ENCODE measurements around the gene GPANK1.

Gene GPANK1

DNA sequence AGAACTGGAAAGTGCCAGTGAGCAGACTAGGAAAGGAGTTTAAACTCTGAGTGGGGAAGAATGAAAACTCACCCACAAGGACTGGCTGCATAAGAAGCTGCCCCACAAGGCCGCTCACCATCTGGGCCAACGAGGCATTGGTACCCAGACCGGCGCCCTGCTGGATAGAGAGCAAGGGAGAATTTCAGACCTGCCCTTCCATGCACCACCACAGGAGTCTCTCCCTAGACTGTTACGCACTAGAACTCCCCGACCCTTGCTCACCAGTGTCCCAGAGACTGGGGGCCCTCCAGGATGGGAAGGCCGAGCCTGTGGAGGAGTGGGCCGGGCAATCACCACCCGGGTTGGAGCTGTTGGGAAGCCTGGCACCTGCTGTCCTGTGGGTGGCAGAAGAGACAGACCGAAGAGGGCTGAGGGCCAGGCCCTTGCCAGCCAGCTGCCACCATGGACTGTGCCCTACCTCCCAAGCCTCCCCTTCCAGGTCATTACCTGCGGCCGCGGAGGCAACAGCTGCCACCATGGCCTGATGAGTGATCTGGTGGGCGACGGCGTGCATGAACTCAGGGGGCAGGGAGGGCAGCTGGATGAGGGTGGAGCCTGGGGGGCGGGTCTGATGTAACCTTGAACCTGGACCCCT is 20.9 kb downstream of the GPANK1 start:
- FAIRE-seq (no peak), DNase-seq (ENCODE audit: insufficient read length, low spot score) (no peak)
- no peak for TF ChIP-seq POU2F2 (IDR thresholded peaks at IDR 0.05; ENCODE audit: low read depth, low read length)
- no peak for TF ChIP-seq SPI1 (IDR thresholded peaks at IDR 0.05; ENCODE audit: low read depth, low read length)
- TF ChIP-seq POLR2AphosphoS5 (IDR thresholded peaks at IDR 0.05; ENCODE audit: low read depth, low read length) = no peak
- no peak for TF ChIP-seq TAF1 (IDR thresholded peaks at IDR 0.05; ENCODE audit: low read depth, low read length)
- TF ChIP-seq PAX5 (IDR thresholded peaks at IDR 0.05; ENCODE audit: insufficient read depth, low read length, severe bottlenecking) = no peak
- no peak for TF ChIP-seq POLR2A (IDR thresholded peaks at IDR 0.05; ENCODE audit: low read depth, low read length)

DNA sequence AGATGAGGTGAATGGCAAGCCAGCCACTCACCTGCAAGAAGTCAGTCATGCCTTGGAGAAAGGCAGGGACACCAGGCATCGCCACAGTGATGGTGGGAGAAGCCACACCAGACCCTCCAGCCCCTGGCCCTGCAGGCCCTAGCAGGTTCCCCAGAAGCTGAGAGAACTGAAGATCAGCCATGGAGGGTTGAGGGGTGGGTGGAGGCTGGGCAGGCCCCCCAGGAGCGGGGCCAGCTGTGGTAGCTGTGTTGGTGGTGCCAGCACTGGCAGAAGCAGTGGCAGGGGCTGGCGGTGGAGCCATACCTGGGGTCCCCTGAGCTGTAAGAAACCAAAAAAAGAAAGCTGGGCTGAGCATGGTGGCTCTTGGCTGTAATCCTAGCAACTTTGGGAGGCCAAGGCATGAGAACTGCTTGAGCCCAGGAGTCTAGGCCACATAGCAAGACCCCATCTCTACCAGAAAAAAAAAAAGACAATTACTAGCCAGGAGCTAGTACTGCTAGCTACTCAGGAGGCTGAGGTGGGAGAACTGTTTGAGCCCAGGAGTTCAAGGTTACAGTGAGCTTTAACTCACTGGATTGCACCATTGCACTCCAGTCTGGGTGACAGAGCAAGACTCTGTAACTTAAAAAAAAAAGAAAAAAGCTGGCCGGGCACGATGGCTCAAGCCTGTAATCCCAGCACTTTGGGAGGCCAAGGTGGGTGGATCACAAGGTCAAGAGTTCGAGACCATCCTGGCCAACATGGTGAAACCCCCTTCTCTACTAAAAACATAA is 21.8 kb downstream of the GPANK1 start:
- TF ChIP-seq SPI1 (IDR thresholded peaks at IDR 0.05; ENCODE audit: low read depth, low read length) = no peak
- no peak for TF ChIP-seq POLR2A (IDR thresholded peaks at IDR 0.05; ENCODE audit: low read depth, low read length)
- TF ChIP-seq POLR2AphosphoS5 (IDR thresholded peaks at IDR 0.05; ENCODE audit: low read depth, low read length) = no peak
- FAIRE-seq (no peak), DNase-seq (ENCODE audit: insufficient read length, low spot score) (no peak)

DNA sequence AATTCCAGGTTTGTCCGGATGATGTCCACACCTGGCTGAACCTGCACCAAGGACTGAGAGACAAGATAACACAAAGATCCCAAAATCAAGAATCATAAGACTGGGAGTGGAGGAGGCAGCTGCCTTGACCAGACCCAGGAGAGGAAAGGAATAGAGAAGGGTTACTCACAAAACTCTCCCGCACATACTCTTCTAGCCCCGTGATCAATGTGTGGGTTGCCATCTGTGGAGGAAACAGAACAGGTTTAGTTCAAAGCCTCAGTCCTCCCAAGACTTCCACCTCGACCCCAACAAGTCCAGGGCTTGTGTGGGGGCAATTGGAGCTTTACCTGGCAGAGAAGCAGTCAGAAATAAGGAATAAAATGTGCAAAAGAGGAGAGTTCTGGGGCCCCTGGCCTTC is 23.4 kb downstream of the GPANK1 start:
- TF ChIP-seq POLR2AphosphoS5 (IDR thresholded peaks at IDR 0.05; ENCODE audit: low read depth, low read length) (no peak), PAX5 (IDR thresholded peaks at IDR 0.05; ENCODE audit: insufficient read depth, low read length, severe bottlenecking) (no peak), POLR2A (IDR thresholded peaks at IDR 0.05; ENCODE audit: low read depth, low read length) (no peak), POU2F2 (IDR thresholded peaks at IDR 0.05; ENCODE audit: low read depth, low read length) (no peak), TAF1 (IDR thresholded peaks at IDR 0.05; ENCODE audit: low read depth, low read length) (no peak), SPI1 (IDR thresholded peaks at IDR 0.05; ENCODE audit: low read depth, low read length) (no peak)
- DNase-seq (ENCODE audit: insufficient read length, low spot score) (no peak), FAIRE-seq (no peak)

DNA sequence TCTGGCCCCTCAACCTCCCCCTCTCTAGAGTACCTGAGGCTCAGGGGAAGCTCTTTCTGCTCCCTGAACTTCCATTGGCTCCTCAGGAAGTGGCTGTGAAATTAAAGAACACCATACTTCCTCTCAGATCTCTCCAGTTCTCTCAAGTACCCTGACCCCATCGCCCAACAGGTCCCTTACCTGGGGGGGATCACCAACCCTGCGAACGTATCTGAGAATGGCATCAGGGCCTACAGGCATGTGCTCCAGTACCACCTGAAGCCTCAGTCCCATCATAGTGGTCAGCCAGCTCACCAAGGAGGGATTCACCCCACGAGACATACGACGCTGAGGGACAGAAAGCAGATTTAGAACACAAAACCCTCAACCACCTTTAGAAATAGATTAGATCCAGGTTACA is 24.2 kb downstream of the GPANK1 start:
- DNase-seq (ENCODE audit: insufficient read length, low spot score) = no peak
- FAIRE-seq = no peak
- TF ChIP-seq PAX5 (IDR thresholded peaks at IDR 0.05; ENCODE audit: insufficient read depth, low read length, severe bottlenecking) (no peak), POLR2AphosphoS5 (IDR thresholded peaks at IDR 0.05; ENCODE audit: low read depth, low read length) (no peak), SPI1 (IDR thresholded peaks at IDR 0.05; ENCODE audit: low read depth, low read length) (no peak), POLR2A (IDR thresholded peaks at IDR 0.05; ENCODE audit: low read depth, low read length) (no peak), TAF1 (IDR thresholded peaks at IDR 0.05; ENCODE audit: low read depth, low read length) (no peak), POU2F2 (IDR thresholded peaks at IDR 0.05; ENCODE audit: low read depth, low read length) (no peak)

DNA sequence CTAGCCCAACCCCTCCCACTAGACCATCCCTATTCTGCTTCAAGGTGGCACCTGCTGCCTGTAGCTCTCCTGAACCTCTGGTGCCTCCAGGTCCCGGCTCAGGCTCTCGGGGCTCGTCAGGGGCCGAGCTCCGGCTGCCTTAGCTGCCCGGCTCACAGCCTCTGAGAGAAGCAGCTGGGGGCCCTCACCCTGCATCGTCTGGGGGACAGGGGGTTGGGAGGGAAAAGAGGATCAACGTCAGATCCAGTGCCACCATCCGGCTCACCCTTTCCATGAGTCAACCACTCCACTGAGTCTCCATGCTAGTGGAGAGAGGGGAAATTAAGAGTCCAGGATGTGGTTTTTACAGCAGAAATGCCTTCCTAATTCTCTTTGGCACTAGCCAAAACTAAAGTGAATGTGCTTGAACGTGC is 25.3 kb downstream of the GPANK1 start:
- FAIRE-seq = no peak
- DNase-seq (ENCODE audit: insufficient read length, low spot score) = no peak
- TF ChIP-seq PAX5 (IDR thresholded peaks at IDR 0.05; ENCODE audit: insufficient read depth, low read length, severe bottlenecking) (no peak), POLR2A (IDR thresholded peaks at IDR 0.05; ENCODE audit: low read depth, low read length) (no peak; the same call in 1 of the 2 replicates), TAF1 (IDR thresholded peaks at IDR 0.05; ENCODE audit: low read depth, low read length) (no peak), SPI1 (IDR thresholded peaks at IDR 0.05; ENCODE audit: low read depth, low read length) (no peak), POU2F2 (IDR thresholded peaks at IDR 0.05; ENCODE audit: low read depth, low read length) (no peak), POLR2AphosphoS5 (IDR thresholded peaks at IDR 0.05; ENCODE audit: low read depth, low read length) (no peak)

DNA sequence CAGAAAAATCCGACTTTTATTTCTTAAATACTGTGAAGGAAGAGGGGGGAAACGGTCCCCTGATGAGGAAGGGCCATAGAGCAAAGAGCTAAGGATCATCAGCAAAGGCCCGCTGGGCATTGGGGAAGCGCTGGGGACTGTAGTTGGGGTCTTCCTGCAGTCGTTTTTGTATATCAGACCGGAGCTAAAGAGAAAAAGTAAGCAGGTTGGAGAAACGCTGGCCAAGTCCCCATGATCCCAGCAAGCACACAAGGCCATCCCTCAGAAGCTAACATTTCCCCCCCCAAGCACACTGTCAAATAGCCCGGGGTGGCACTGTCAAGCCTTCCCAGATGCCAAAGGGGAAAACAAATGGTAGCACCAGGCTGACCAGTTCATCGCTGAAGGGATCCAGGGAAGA is 25.8 kb downstream of the GPANK1 start:
- FAIRE-seq (no peak), DNase-seq (ENCODE audit: insufficient read length, low spot score) (no peak)
- peak; percentile 22; the same call in 1 of the 2 replicates for TF ChIP-seq POLR2AphosphoS5 (IDR thresholded peaks at IDR 0.05; ENCODE audit: low read depth, low read length)
- TF ChIP-seq TAF1 (IDR thresholded peaks at IDR 0.05; ENCODE audit: low read depth, low read length) = no peak
- TF ChIP-seq POU2F2 (IDR thresholded peaks at IDR 0.05; ENCODE audit: low read depth, low read length) = peak; percentile 25; the same call in 1 of the 2 replicates

DNA sequence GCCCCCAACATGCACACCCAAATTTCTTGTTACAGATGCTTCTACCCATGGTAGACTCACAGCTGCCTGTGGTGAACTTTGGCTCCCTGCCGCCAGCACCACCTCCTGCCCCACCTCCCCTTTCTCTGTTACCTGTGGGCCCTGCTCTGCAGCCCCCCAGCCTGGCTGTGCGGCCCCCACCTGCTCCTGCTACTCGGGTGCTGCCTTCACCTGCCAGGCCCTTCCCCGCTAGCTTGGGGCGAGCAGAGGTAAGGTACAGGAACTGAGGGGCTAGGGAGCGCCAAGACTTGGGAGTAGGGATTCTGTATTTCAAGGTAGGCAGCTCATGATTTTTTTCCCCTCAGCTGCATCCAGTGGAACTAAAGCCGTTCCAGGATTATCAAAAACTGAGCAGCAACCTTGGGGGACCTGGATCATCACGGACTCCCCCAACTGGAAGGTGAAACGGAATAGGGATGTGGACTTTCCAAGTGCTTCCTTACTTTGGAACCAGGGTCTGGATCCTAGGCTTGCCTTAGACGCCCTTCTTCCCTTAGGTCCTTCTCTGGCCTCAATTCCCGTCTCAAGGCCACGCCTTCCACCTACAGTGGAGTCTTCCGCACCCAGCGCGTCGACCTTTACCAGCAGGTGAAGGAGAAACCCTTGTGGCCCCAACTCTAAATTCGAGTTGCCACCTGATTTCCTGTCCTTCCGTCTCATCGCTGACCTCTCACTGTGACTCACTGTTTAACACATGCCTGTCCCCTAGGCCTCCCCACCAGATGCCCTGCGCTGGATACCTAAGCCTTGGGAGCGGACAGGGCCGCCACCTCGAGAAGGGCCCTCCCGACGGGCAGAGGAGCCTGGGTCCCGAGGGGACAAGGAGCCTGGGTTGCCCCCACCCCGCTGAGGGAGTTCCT is 27.9 kb downstream of the GPANK1 start:
- DNase-seq (ENCODE audit: insufficient read length, low spot score) = no peak
- TF ChIP-seq SPI1 (IDR thresholded peaks at IDR 0.05; ENCODE audit: low read depth, low read length) (no peak), TAF1 (IDR thresholded peaks at IDR 0.05; ENCODE audit: low read depth, low read length) (no peak), POLR2A (IDR thresholded peaks at IDR 0.05; ENCODE audit: low read depth, low read length) (no peak), PAX5 (IDR thresholded peaks at IDR 0.05; ENCODE audit: insufficient read depth, low read length, severe bottlenecking) (no peak), POU2F2 (IDR thresholded peaks at IDR 0.05; ENCODE audit: low read depth, low read length) (no peak), POLR2AphosphoS5 (IDR thresholded peaks at IDR 0.05; ENCODE audit: low read depth, low read length) (no peak)
- no peak for FAIRE-seq

DNA sequence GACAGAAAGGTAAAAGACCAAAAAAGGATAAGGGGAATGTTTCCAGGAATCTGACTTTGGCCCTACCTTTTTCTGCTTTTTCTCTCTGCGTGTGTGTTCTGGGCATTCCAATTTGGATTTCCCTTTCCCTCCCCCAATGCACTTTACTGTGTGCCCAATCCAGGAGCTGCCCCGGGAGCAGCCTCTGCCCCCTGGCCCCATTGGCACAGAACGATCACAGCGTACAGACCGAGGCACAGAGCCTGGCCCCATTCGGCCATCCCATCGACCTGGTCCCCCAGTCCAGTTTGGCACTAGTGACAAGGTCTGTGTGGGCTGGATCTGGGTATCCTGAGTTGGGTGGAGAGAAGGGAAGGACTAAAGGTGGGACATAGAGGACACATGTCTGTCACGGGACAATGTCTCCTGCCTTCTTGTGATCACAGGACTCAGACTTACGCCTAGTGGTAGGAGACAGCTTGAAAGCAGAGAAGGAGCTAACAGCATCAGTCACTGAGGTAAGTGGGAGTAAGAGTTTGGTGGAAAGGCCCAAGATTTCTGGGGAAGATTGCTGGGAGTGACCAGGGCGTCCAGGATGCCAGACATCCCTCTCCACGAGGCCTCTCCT is 29.7 kb downstream of the GPANK1 start:
- TF ChIP-seq PAX5 (IDR thresholded peaks at IDR 0.05; ENCODE audit: insufficient read depth, low read length, severe bottlenecking) (no peak), POU2F2 (IDR thresholded peaks at IDR 0.05; ENCODE audit: low read depth, low read length) (no peak), POLR2AphosphoS5 (IDR thresholded peaks at IDR 0.05; ENCODE audit: low read depth, low read length) (no peak), TAF1 (IDR thresholded peaks at IDR 0.05; ENCODE audit: low read depth, low read length) (no peak), SPI1 (IDR thresholded peaks at IDR 0.05; ENCODE audit: low read depth, low read length) (no peak), POLR2A (IDR thresholded peaks at IDR 0.05; ENCODE audit: low read depth, low read length) (no peak; the same call in 1 of the 2 replicates)
- FAIRE-seq (no peak), DNase-seq (ENCODE audit: insufficient read length, low spot score) (no peak)

DNA sequence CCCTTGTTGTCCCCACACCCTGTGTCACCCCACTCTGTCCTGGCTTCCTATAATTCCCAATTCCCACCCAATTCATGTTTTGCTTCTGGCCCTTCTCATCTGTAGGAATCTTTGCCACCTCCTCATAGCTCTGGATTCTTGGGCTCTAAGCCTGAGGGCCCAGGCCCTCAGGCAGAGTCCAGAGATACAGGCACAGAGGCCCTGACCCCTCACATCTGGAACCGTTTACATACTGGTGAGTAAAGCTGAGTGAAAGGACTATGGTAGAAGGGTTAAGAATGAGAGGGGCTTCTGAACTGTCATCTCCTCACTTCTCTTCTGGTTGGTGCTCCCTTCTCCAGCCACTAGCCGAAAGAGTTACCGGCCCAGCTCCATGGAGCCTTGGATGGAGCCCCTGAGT is 30.7 kb downstream of the GPANK1 start:
- no peak for FAIRE-seq
- TF ChIP-seq TAF1 (IDR thresholded peaks at IDR 0.05; ENCODE audit: low read depth, low read length) (no peak), PAX5 (IDR thresholded peaks at IDR 0.05; ENCODE audit: insufficient read depth, low read length, severe bottlenecking) (no peak), POLR2AphosphoS5 (IDR thresholded peaks at IDR 0.05; ENCODE audit: low read depth, low read length) (no peak), POLR2A (IDR thresholded peaks at IDR 0.05; ENCODE audit: low read depth, low read length) (no peak), POU2F2 (IDR thresholded peaks at IDR 0.05; ENCODE audit: low read depth, low read length) (no peak), SPI1 (IDR thresholded peaks at IDR 0.05; ENCODE audit: low read depth, low read length) (no peak)
- DNase-seq (ENCODE audit: insufficient read length, low spot score) = no peak
